ENCODE data around the gene PARS2.
A peak's percentile ranks its signal among the peaks of the same experiment; 100 is the strongest.

Gene PARS2

DNA sequence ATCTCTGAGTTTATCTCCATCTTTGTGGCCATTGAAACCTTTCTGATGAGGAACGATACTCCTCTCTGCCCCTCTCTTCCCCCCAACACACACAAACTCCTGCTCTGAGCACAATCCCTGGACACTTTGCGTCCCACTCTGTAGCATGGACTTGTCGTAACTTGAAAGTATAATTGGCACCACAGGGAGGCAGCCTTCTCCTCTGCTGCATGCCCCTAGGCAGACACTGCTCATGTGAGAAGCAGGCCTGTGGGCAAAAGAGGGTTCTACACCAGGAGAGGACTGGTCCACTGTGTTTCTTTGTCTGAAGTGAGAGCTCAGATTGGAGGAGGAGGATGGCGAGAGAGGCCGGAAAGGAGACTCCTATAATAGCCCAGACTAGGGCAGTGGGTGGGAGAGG, 3.8 kb upstream of the PARS2 start:
- Mint-ChIP-seq H3K27ac (no peak overlapping the region), H3K36me3 (ENCODE audit: low read depth) (no peaks in the 10 kb centered on the region)
- TF ChIP-seq, protein P1, sequence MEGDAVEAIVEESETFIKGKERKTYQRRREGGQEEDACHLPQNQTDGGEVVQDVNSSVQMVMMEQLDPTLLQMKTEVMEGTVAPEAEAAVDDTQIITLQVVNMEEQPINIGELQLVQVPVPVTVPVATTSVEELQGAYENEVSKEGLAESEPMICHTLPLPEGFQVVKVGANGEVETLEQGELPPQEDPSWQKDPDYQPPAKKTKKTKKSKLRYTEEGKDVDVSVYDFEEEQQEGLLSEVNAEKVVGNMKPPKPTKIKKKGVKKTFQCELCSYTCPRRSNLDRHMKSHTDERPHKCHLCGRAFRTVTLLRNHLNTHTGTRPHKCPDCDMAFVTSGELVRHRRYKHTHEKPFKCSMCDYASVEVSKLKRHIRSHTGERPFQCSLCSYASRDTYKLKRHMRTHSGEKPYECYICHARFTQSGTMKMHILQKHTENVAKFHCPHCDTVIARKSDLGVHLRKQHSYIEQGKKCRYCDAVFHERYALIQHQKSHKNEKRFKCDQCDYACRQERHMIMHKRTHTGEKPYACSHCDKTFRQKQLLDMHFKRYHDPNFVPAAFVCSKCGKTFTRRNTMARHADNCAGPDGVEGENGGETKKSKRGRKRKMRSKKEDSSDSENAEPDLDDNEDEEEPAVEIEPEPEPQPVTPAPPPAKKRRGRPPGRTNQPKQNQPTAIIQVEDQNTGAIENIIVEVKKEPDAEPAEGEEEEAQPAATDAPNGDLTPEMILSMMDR (IDR thresholded peaks at IDR 0.05; ENCODE audit: unreplicated experiment in 3 of 3) = peak in 1 of 3 experiments; percentile 8

DNA sequence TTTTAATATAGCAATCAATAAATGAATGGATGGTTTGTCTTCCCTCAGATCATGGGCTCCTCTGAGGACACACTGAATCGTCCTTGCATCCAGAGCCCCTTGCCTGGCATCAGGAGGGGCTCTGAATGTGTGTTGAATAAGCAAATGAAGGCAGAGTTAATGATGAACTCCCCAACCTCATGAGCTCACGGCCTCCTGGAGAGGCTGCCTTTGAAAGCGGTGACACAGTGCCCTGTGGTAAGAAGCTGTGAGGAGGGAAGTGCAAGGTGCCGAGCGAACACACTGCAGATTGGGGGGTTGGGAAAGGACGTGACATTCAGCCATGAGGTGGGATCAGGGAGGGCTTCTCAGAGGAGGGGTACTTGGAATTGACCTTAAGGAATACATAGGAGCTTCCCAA, 3.2 kb upstream of the PARS2 start:
- Mint-ChIP-seq H3K9me3 (no peaks in the 10 kb centered on the region), H3K4me3 (no peak overlapping the region), H3K36me3 (ENCODE audit: low read depth) (no peaks in the 10 kb centered on the region), H3K27me3 (ENCODE audit: low read depth) (peaks cover 9% of the 10 kb centered on the region), H3K4me1 (peaks cover 24% of the 10 kb centered on the region), H3K27ac (no peak overlapping the region)
- TF ChIP-seq, protein P1 (IDR thresholded peaks at IDR 0.05; ENCODE audit: unreplicated experiment in 3 of 3) = no peak

More for the DNA sequence above, 3.8 kb upstream of the PARS2 start:
- H3K27me3 Mint-ChIP-seq (ENCODE audit: low read depth) = peaks cover 9% of the 10 kb centered on the region
- H3K4me1 Mint-ChIP-seq = peaks cover 20% of the 10 kb centered on the region
- H3K9me3 Mint-ChIP-seq = no peaks in the 10 kb centered on the region
- no peak overlapping the region for H3K4me3 Mint-ChIP-seq

DNA sequence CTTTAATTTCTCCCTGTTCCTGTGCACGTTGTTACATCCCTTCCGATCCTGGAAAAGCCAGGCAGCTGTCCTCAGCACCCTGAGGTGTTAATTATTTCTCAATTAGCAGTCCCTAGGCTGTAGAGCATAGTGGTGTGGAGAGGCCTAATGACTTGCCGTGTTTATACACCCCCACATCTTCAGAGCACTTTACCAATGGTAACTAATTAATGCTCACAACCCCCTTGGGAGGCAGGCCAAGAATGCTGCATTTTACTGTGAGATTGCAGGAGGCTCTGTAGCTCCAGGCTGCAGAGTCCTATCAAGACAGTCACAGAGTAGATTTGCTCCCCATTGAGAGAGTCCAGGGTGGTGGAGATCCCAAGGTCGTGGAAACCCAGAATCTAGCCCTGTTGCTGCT, 2.4 kb upstream of the PARS2 start:
- Mint-ChIP-seq H3K9me3 (no peaks in the 10 kb centered on the region), H3K36me3 (ENCODE audit: low read depth) (no peaks in the 10 kb centered on the region), H3K27ac (peak overlapping the region; percentile 61 to 80 (median 71)), H3K27me3 (ENCODE audit: low read depth) (peaks cover 9% of the 10 kb centered on the region), H3K4me3 (peak overlapping the region; percentile 7 to 43 (median 21)), H3K4me1 (peaks cover 24% of the 10 kb centered on the region)
- TF ChIP-seq, protein P1 (IDR thresholded peaks at IDR 0.05; ENCODE audit: unreplicated experiment in 3 of 3) = no peak

DNA sequence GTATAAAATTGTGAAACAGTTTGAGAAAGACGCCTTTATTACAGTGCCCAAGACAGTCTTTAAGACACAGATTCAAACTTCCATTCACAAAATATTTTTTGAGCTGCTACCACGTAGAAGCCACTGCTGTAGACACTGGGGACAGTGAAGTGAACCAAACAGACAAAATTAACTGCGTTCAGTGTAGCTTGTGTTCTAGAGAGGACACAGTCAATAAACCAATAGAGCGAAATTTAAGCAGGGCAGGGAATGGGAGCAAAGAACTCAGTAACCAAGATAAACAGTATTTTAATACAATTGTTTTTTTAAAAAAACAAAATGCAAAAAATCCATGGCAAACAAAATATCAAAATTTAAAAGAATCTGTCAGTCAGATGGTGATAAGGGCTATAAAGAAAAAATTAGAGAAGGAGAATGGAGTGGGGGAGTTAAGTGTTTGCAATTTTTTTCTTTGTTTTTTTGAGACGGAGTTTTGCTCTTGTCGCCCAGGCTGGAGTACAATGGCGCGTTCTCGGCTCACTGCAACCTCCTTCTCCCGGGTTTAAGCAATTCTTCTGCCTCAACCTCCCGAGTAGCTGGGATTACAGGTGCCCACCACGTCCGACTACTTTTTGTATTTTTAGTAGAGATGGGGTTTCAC, 719 bp upstream of the PARS2 start:
- Mint-ChIP-seq H3K4me1 (peaks cover 30% of the 10 kb centered on the region), H3K27ac (peak overlapping the region; percentile 83 to 99 (median 96)), H3K36me3 (ENCODE audit: low read depth) (no peaks in the 10 kb centered on the region), H3K27me3 (ENCODE audit: low read depth) (peaks cover 4% of the 10 kb centered on the region), H3K9me3 (no peaks in the 10 kb centered on the region), H3K4me3 (peak overlapping the region; percentile 94 to 96 (median 95))
- TF ChIP-seq, protein P1 (IDR thresholded peaks at IDR 0.05; ENCODE audit: unreplicated experiment in 3 of 3) = no peak

DNA sequence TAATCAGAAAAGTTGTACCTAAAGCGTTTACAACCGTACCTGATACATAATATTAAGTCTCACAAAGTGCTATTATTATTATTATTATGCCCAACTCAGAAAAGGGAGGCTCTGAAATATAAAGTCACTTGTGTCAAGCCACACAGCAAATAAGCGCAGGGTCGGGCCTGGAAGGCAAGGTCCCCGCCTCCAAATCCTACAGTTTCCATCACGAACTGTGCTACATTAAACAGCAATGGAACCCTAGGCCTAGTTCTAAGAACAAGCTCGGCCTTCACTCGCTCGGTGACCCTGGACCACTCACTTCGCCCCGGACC, 549 bp downstream of the PARS2 start:
- H3K27me3 Mint-ChIP-seq (ENCODE audit: low read depth) = peaks cover 4% of the 10 kb centered on the region
- H3K4me1 Mint-ChIP-seq = peaks cover 36% of the 10 kb centered on the region
- TF ChIP-seq, protein P1 (IDR thresholded peaks at IDR 0.05; ENCODE audit: unreplicated experiment in 3 of 3) = no peak

DNA sequence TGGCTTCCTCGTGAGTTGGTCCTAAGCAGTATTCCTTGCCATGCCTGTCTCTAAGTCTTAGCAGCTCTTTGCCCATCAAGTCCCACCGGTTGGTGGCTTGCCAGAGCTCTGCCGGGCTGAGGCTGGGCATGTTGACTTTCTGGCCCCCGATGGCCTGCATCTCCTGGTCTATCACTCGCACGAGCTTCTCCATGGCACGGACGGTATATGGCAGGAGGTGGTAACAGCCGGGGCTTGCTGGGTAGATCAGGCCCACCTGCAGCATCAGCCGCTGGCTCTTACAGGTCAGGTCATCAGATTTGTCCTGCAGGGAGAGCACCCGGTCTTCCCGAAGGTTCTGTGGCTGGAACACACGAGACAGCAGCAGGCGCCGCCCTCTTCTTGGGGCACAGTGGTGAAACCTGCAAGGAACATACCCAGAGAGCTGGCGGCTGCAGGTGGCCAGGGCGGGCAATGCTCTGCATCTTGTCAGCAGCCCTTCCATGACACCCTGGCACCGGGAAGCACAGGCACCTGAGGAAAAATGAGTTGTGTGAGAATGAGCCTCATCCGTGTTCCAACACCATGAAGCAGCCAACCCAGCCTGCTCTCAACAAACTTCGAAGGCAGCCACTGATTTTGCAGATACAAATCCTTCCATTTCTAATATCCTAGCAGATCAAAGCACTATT, 5.5 kb downstream of the PARS2 start:
- TF ChIP-seq, protein P1 (IDR thresholded peaks at IDR 0.05; ENCODE audit: unreplicated experiment in 3 of 3) = no peak
- H3K27ac Mint-ChIP-seq = no peak overlapping the region
- H3K27me3 Mint-ChIP-seq (ENCODE audit: low read depth) = no peaks in the 10 kb centered on the region
- peak overlapping the region in 1 of 3 experiments; percentile 7 for H3K4me3 Mint-ChIP-seq
- peaks cover 10% of the 10 kb centered on the region for H3K36me3 Mint-ChIP-seq (ENCODE audit: low read depth)
- H3K9me3 Mint-ChIP-seq = no peaks in the 10 kb centered on the region
- H3K4me1 Mint-ChIP-seq = peaks cover 22% of the 10 kb centered on the region

More for the DNA sequence above, 549 bp downstream of the PARS2 start:
- Mint-ChIP-seq H3K36me3 (ENCODE audit: low read depth) (no peaks in the 10 kb centered on the region), H3K27ac (peak overlapping the region; percentile 83 to 99 (median 96)), H3K4me3 (peak overlapping the region; percentile 94 to 96 (median 95)), H3K9me3 (no peaks in the 10 kb centered on the region)

Data from nephron (organoid).